ENCODE data around the gene PACSIN2. TPM values are rescaled to one million over a fixed set of nuclear protein-coding genes. Genes with fewer than 3 reads are reported as not detected.

PACSIN2 gene
- total and polyA plus RNA-seq, 2 of the 13 experiments (the other 11 are each of a cell fraction or from before 2014, with no cell fraction given), result 54.1 to 68.8 TPM

DNA sequence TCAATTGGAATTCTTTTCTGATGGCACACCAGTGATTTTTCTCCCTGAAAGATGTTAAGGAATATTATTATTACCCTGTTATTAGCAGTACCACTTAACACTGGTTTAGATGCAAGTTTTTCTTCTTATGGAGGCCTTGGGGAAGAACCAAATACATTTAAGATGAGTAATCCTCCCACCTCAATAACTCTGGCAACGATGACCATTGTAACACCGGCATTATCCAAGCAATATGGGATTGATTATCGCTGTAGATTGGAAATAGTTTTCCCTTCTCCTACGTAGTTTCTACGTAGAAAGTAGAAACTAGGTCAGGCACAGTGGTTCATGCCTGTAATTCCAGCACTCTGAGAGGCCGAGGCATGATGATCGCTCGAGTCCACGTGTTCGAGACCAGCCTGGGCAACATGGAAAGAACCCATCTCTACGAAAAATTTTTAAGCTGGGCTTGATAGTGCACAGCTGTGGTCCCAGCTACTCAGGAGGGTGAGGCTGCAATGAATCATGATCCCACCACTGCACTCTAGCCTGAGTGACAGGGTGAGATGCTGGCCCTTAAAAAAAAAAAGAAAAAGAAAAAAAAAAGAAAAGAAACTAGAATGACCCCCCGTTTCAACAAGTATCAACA, 45.5 kb downstream of the PACSIN2 start (continued):
- TF ChIP-seq, protein P1, sequence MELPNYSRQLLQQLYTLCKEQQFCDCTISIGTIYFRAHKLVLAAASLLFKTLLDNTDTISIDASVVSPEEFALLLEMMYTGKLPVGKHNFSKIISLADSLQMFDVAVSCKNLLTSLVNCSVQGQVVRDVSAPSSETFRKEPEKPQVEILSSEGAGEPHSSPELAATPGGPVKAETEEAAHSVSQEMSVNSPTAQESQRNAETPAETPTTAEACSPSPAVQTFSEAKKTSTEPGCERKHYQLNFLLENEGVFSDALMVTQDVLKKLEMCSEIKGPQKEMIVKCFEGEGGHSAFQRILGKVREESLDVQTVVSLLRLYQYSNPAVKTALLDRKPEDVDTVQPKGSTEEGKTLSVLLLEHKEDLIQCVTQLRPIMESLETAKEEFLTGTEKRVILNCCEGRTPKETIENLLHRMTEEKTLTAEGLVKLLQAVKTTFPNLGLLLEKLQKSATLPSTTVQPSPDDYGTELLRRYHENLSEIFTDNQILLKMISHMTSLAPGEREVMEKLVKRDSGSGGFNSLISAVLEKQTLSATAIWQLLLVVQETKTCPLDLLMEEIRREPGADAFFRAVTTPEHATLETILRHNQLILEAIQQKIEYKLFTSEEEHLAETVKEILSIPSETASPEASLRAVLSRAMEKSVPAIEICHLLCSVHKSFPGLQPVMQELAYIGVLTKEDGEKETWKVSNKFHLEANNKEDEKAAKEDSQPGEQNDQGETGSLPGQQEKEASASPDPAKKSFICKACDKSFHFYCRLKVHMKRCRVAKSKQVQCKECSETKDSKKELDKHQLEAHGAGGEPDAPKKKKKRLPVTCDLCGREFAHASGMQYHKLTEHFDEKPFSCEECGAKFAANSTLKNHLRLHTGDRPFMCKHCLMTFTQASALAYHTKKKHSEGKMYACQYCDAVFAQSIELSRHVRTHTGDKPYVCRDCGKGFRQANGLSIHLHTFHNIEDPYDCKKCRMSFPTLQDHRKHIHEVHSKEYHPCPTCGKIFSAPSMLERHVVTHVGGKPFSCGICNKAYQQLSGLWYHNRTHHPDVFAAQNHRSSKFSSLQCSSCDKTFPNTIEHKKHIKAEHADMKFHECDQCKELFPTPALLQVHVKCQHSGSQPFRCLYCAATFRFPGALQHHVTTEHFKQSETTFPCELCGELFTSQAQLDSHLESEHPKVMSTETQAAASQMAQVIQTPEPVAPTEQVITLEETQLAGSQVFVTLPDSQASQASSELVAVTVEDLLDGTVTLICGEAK (IDR thresholded peaks at IDR 0.05), result no peak
- TF ChIP-seq, protein P1 (CRISPR knock-in tag; IDR thresholded peaks at IDR 0.05), result no peak
- TF ChIP-seq ZNF12 (CRISPR knock-in tag; IDR thresholded peaks at IDR 0.05) (no peak), AKAP8 (CRISPR knock-in tag; IDR thresholded peaks at IDR 0.05) (no peak), NCOR1 (IDR thresholded peaks at IDR 0.05; ENCODE audit: borderline replicate concordance, low read length) (no peak), EHMT2 (IDR thresholded peaks at IDR 0.05; ENCODE audit: borderline replicate concordance, low read depth, low read length) (no peak), RFX3 (CRISPR knock-in tag; IDR thresholded peaks at IDR 0.05) (no peak)
- TF ChIP-seq, protein P2, sequence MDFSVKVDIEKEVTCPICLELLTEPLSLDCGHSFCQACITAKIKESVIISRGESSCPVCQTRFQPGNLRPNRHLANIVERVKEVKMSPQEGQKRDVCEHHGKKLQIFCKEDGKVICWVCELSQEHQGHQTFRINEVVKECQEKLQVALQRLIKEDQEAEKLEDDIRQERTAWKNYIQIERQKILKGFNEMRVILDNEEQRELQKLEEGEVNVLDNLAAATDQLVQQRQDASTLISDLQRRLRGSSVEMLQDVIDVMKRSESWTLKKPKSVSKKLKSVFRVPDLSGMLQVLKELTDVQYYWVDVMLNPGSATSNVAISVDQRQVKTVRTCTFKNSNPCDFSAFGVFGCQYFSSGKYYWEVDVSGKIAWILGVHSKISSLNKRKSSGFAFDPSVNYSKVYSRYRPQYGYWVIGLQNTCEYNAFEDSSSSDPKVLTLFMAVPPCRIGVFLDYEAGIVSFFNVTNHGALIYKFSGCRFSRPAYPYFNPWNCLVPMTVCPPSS (IDR thresholded peaks at IDR 0.05), result no peak
